H1 (cell line): Measurements from ENCODE around the gene THUMPD3. TPM values are rescaled to one million over a fixed set of nuclear protein-coding genes. Genes with fewer than 3 reads are reported as not detected.

Source experiments
- CTCF ChIA-PET: fragments of 300-600 bp; sonication (Branson Sonifier 250); formaldehyde crosslinking; loops from one replicate; lab custom pipeline; 2021; ENCODE audit not compliant: partially characterized antibody; lab: Charles Lee
- POLR2A ChIA-PET: fragments of 300-600 bp; sonication (Branson Sonifier 250); formaldehyde crosslinking; loops from one replicate; lab custom pipeline; 2021; ENCODE audit warnings: inconsistent platforms; ENCODE audit not compliant: partially characterized antibody; lab: Charles Lee
- DNase-seq, 2 experiments: peaks; one replicate each; pipeline versions ENCODE4 v3.0.0 to v3.0.0-alpha.2; 2010 to 2022; ENCODE audit warnings: low spot score in 2 of 2, low read depth in 1 of 2, mixed read lengths in 1 of 2
- FAIRE-seq: peaks from 2 replicates; lab custom pipeline; 2011; peaks lifted over from hg19 to GRCh38; lab: Jason Lieb, UNC
- H2AFZ ChIP-seq: 2 replicates; pipeline ENCODE4 v1.8.1; 2012; ENCODE audit warnings: low read length, inconsistent platforms
- H2AK5ac ChIP-seq: 2 replicates; pipeline ENCODE4 v1.6.1; 2013; ENCODE audit warnings: low read depth, low read length
- H2BK120ac ChIP-seq: replicated peaks from 2 replicates; pipeline ENCODE3; 2013; ENCODE audit warnings: low read depth, low read length, inconsistent platforms
- H2BK12ac ChIP-seq: 2 replicates; pipeline ENCODE4 v1.6.1; 2013; ENCODE audit warnings: low read depth, low read length
- H2BK15ac ChIP-seq: 2 replicates; pipeline ENCODE4 v1.6.1; 2013; ENCODE audit warnings: low read length
- H2BK20ac ChIP-seq: 2 replicates; pipeline ENCODE4 v1.6.1; 2013; ENCODE audit warnings: low read length
- H2BK5ac ChIP-seq: 2 replicates; pipeline ENCODE4 v1.6.1; 2013; ENCODE audit warnings: low read depth, low read length
- H3K14ac ChIP-seq: 2 replicates; pipeline ENCODE4 v1.6.1; 2013; ENCODE audit warnings: inconsistent platforms; ENCODE audit not compliant: insufficient read length
- H3K18ac ChIP-seq: 2 replicates; pipeline ENCODE4 v1.6.1; 2013; ENCODE audit warnings: low read length; ENCODE audit errors: extremely low read depth
- H3K23ac ChIP-seq: 2 replicates; pipeline ENCODE4 v1.6.1; 2013; ENCODE audit warnings: inconsistent platforms; ENCODE audit not compliant: insufficient read length
- H3K23me2 ChIP-seq: 2 replicates; pipeline ENCODE4 v1.6.1; 2013; ENCODE audit warnings: low read depth, low read length
- H3K27ac ChIP-seq: 2 replicates; pipeline ENCODE4 v1.6.1; 2011; ENCODE audit warnings: low read depth, low read length, inconsistent platforms
- H3K27me3 ChIP-seq, 4 experiments: replicated peaks in 1 of 4; 1 replicate in 1 of 4; 2 replicates in 3 of 4; pipeline versions ENCODE4 v1.6.1 to v1.8.1; 2011 to 2013; ENCODE audit warnings: low read length in 3 of 4, mild to moderate bottlenecking in 3 of 4, inconsistent platforms in 2 of 4, mixed read lengths in 2 of 4, moderate library complexity in 1 of 4; ENCODE audit not compliant: control insufficient read depth in 3 of 4, insufficient read depth in 3 of 4; ENCODE audit errors: extremely low read depth in 1 of 4
- H3K36me3 ChIP-seq, 4 experiments: 2 replicates each; pipeline versions ENCODE4 v1.6.1 to v1.8.1; 2011 to 2013; ENCODE audit warnings: mild to moderate bottlenecking in 4 of 4, low read length in 3 of 4, moderate library complexity in 2 of 4, control low read depth in 1 of 4, inconsistent platforms in 1 of 4; ENCODE audit not compliant: insufficient read depth in 4 of 4, control insufficient read depth in 2 of 4
- H3K4ac ChIP-seq: replicated peaks from 2 replicates; pipeline ENCODE3; 2013; ENCODE audit warnings: low read length, low read depth, mixed read lengths, inconsistent platforms; ENCODE audit not compliant: insufficient read length
- H3K4me1 ChIP-seq, 4 experiments: replicated peaks in 1 of 4; 1 replicate in 1 of 4; 2 replicates in 3 of 4; pipeline versions ENCODE4 v1.6.1 to v1.8.1; 2011 to 2013; ENCODE audit warnings: low read length in 3 of 4, inconsistent platforms in 2 of 4, mixed read lengths in 1 of 4; ENCODE audit not compliant: insufficient read depth in 4 of 4, control insufficient read depth in 3 of 4
- H3K4me2 ChIP-seq, 2 experiments: 2 replicates each; pipeline versions ENCODE4 v1.6.1 to v1.8.1; 2011 to 2013; ENCODE audit warnings: low read depth in 2 of 2, low read length in 2 of 2, control low read depth in 1 of 2, inconsistent platforms in 1 of 2, mild to moderate bottlenecking in 1 of 2; ENCODE audit not compliant: insufficient read depth in 1 of 2
- H3K4me3 ChIP-seq, 4 experiments: fragments of 200-600, 300-600 bp in 1 of 4; sonication (generic), shearing (Covaris generic), sonication (Bioruptor Twin) in 1 of 4; 2 replicates each; pipeline versions ENCODE4 v1.5.1 to v1.8.1; 2011 to 2016; ENCODE audit warnings: low read length in 4 of 4, low read depth in 3 of 4, control low read depth in 2 of 4, inconsistent platforms in 2 of 4, mild to moderate bottlenecking in 2 of 4, mixed read lengths in 1 of 4, moderate library complexity in 1 of 4; ENCODE audit not compliant: insufficient read depth in 2 of 4; ENCODE audit errors: extremely low read depth in 1 of 4
- H3K56ac ChIP-seq: replicated peaks from 2 replicates; pipeline ENCODE3; 2013; ENCODE audit warnings: low read depth, mild to moderate bottlenecking, mixed read lengths, low read length, inconsistent platforms; ENCODE audit not compliant: insufficient read length
- H3K79me1 ChIP-seq: 2 replicates; pipeline ENCODE4 v1.6.1; 2013; ENCODE audit warnings: low read depth, low read length, control low read depth
- H3K79me2 ChIP-seq, 2 experiments: 2 replicates each; pipeline versions ENCODE4 v1.6.1 to v1.8.1; 2012 to 2013; ENCODE audit warnings: low read length in 2 of 2, mild to moderate bottlenecking in 2 of 2, inconsistent platforms in 1 of 2; ENCODE audit not compliant: insufficient read depth in 2 of 2, control insufficient read depth in 1 of 2
- H3K9ac ChIP-seq, 4 experiments: replicated peaks in 1 of 4; 1 replicate in 1 of 4; 2 replicates in 3 of 4; pipeline versions ENCODE4 v1.6.1 to v1.8.1; 2011 to 2013; ENCODE audit warnings: low read depth in 3 of 4, low read length in 3 of 4, control low read depth in 2 of 4, mild to moderate bottlenecking in 2 of 4, moderate library complexity in 2 of 4, inconsistent platforms in 1 of 4; ENCODE audit errors: extremely low read depth in 1 of 4
- H3K9me3 ChIP-seq, 2 experiments: 2 replicates each; pipeline versions ENCODE4 v1.6.1 to v1.8.1; 2012 to 2013; ENCODE audit warnings: mild to moderate bottlenecking in 2 of 2, moderate library complexity in 2 of 2, control low read depth in 1 of 2, inconsistent platforms in 1 of 2, low read depth in 1 of 2, low read length in 1 of 2, mixed read lengths in 1 of 2; ENCODE audit not compliant: insufficient read depth in 2 of 2
- H4K20me1 ChIP-seq, 2 experiments: replicated peaks in 1 of 2; 2 replicates each; pipeline versions ENCODE3 to v1.8.1; 2011 to 2013; ENCODE audit warnings: inconsistent platforms in 2 of 2, low read length in 2 of 2, mild to moderate bottlenecking in 1 of 2; ENCODE audit not compliant: insufficient read depth in 2 of 2, control insufficient read depth in 1 of 2
- H4K5ac ChIP-seq: 2 replicates; pipeline ENCODE4 v1.6.1; 2013; ENCODE audit warnings: low read length, low read depth, mixed read lengths, inconsistent platforms; ENCODE audit not compliant: insufficient read length
- H4K8ac ChIP-seq: 2 replicates; pipeline ENCODE4 v1.8.0; 2013; ENCODE audit warnings: mild to moderate bottlenecking, moderate library complexity, low read length, inconsistent platforms; ENCODE audit not compliant: insufficient read depth; ENCODE audit errors: extremely low read depth
- H4K91ac ChIP-seq: replicated peaks from 2 replicates; pipeline ENCODE3; 2013; ENCODE audit warnings: low read length, mixed read lengths, inconsistent platforms; ENCODE audit not compliant: insufficient read length
- CHD1 ChIP-seq: IDR thresholded peaks from 2 replicates; pipeline ENCODE4 v1.6.1; 2012; ENCODE audit warnings: low read depth, low read length, improper control_type of control experiment
- CTBP2 ChIP-seq: IDR thresholded peaks from 2 replicates; pipeline ENCODE4 v1.7.0; 2011; ENCODE audit warnings: borderline replicate concordance, mild to moderate bottlenecking, moderate library complexity, mixed read lengths, low read length; ENCODE audit not compliant: insufficient read depth, insufficient read length
- KDM5A ChIP-seq: fragments of 200-600 bp; IDR thresholded peaks from 2 replicates; pipeline ENCODE4 v1.7.1; 2012; ENCODE audit warnings: mild to moderate bottlenecking, low read length, inconsistent platforms, mixed read lengths
- PHF8 ChIP-seq: fragments of 200-600 bp; sonication (generic); conservative IDR thresholded peaks from 2 replicates; pipeline ENCODE4 v1.7.1; 2012; ENCODE audit warnings: low read depth, mild to moderate bottlenecking, inconsistent platforms, low read length, moderate library complexity
- SIX5 ChIP-seq: IDR thresholded peaks from 2 replicates; pipeline ENCODE4 v1.6.1; 2011; ENCODE audit warnings: mild to moderate bottlenecking, low read depth, low read length
- SP1 ChIP-seq: IDR thresholded peaks from 2 replicates; pipeline ENCODE4 v1.6.1; 2011; ENCODE audit warnings: low read depth, low read length
- SP2 ChIP-seq: IDR thresholded peaks from 2 replicates; pipeline ENCODE4 v1.6.1; 2012; ENCODE audit warnings: mild to moderate bottlenecking, low read length, inconsistent platforms
- SUZ12 ChIP-seq: fragments of 200-600 bp; sonication (generic); IDR thresholded peaks from 2 replicates; pipeline ENCODE4 v1.6.1; 2012; ENCODE audit warnings: mild to moderate bottlenecking, inconsistent platforms, low read length, moderate library complexity, mixed read lengths
- TAF1 ChIP-seq: IDR thresholded peaks from 2 replicates; pipeline ENCODE4 v1.6.1; 2011; ENCODE audit warnings: mild to moderate bottlenecking, low read depth, low read length
- TBP ChIP-seq: IDR thresholded peaks from 2 replicates; pipeline ENCODE4 v1.6.1; 2011; ENCODE audit warnings: low read depth, low read length, improper control_type of control experiment
- WGBS, 2 experiments: shearing (Covaris generic) in 1 of 2; methylation state at CpG; one replicate each; pipeline versions ENCODE4 v1.1.6 to v1.1.7; 2013 to 2015; ENCODE audit warnings: low lambda C conversion rate in 2 of 2, mixed read lengths in 2 of 2, inconsistent platforms in 1 of 2, low coverage in 1 of 2, missing lambda C conversion rate in 1 of 2; ENCODE audit not compliant: insufficient replicate concordance in 2 of 2, insufficient coverage in 1 of 2, insufficient read length in 1 of 2; ENCODE audit errors: extremely low coverage in 1 of 2, missing lambda C conversion rate in 1 of 2; 5-methylcytosine and 5-hydroxymethylcytosine counted together
- polyA plus RNA-seq, 7 experiments: library from polyadenylated mRNA; depleted of rRNA in 3 of 7; stranded (reverse) in 5 of 7; unstranded in 2 of 7; fragments of >200 nt in 5 of 7; fragments of 200-250 nt in 2 of 7; gene quantifications; 1 replicate in 5 of 7; 2 replicates in 1 of 7; 4 replicates in 1 of 7; pipeline versions ENCODE4 v1.2.1 to v1.2.3, GENCODE V29; 2011 to 2013; ENCODE audit warnings: missing spikeins in 2 of 7, mixed read lengths in 2 of 7
- total RNA-seq: library from RNA; stranded (reverse); fragmentation: NEBNext Ultra II Directional; extraction: Animal tissue kit (Norgen Biotek cat#: 25700); gene quantifications from 2 replicates; pipeline ENCODE4 v1.2.1, GENCODE V29; 2021
- TF ChIP-seq, protein P1 (sequence below): IDR thresholded peaks from 2 replicates; pipeline ENCODE4 v1.6.1; 2012; ENCODE audit warnings: inconsistent platforms
- TF ChIP-seq, protein P2 (sequence below), 3 experiments: IDR thresholded peaks; 1 replicate in 2 of 3; 2 replicates in 1 of 3; pipeline versions ENCODE4 v1.5.1 to v1.6.1; 2011; ENCODE audit warnings: low read length in 3 of 3, mild to moderate bottlenecking in 3 of 3, inconsistent platforms in 2 of 3, low read depth in 1 of 3, moderate library complexity in 1 of 3; ENCODE audit not compliant: insufficient read depth in 1 of 3; ENCODE audit errors: control extremely low read depth in 1 of 3

Gene THUMPD3
- total and polyA plus RNA-seq, 2 of the 8 experiments (the other 6 are each of a cell fraction or from before 2014, with no cell fraction given), result 26.7 to 68.9 TPM

DNA sequence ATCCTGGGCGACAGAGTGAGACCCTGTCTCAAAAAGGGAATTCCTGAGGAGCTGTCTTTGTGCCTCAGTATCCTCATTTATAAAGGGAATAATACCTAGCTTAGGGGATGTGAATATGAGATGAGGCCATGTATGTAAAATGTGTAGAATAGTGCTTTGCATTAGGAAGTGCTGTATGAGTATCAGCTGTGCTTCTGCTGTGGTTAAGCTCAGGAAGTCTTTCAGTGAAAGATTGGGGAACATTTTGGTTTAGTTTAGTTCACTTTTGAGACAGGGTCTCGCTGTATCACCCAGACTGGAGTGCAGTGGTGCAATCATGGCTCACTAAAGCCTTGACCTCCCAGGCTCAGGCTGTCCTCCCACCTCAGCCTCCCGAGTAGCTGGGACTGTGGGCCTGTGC is 10.6 kb downstream of the THUMPD3 start:
- POLR2A ChIA-PET, result interaction anchor here (2.4 to 8.2 kb wide), 3 partner anchors 10 to 34 kb away, joined by 5 to 52 read pairs (median 25); partner anchors contain the start of gene SETD5
- WGBS, 2 experiments, result 90% methylated on average over 3 of the region's 3 CpGs; no CpG with 5 or more reads in 1 of the 2 experiments
- H3K4me3 ChIP-seq, result no peak overlapping the region

More for the DNA sequence above, 10.6 kb downstream of the THUMPD3 start:
- Histone ChIP-seq H2BK120ac (no peak overlapping the region), H3K23ac (no peak overlapping the region), H3K27me3 (no peaks in the 10 kb centered on the region), H2BK5ac (no peak overlapping the region), H2BK12ac (no peak overlapping the region), H3K4ac (no peak overlapping the region), H3K36me3 (peaks cover 19 to 89% (median 58%) of the 10 kb centered on the region in 4 experiments), H4K8ac (no peak overlapping the region), H3K4me2 (no peak overlapping the region), H3K14ac (no peak overlapping the region), H3K79me2 (no peaks in the 10 kb centered on the region), H2BK20ac (no peak overlapping the region), H3K79me1 (no peaks in the 10 kb centered on the region), H3K4me1 (no peaks in the 10 kb centered on the region), H4K20me1 (no peaks in the 10 kb centered on the region), H3K9me3 (no peaks in the 10 kb centered on the region), H3K18ac (no peak overlapping the region), H4K91ac (no peak overlapping the region), H3K23me2 (no peaks in the 10 kb centered on the region), H3K9ac (no peak overlapping the region), H2AFZ (no peak overlapping the region), H3K56ac (no peak overlapping the region), H2AK5ac (no peak overlapping the region), H3K27ac (no peak overlapping the region), H2BK15ac (no peak overlapping the region), H4K5ac (no peak overlapping the region)
- FAIRE-seq, result no peak
- CTCF ChIA-PET, result no interaction called here
- no peak for DNase-seq
- TF ChIP-seq KDM5A (no peak), TAF1 (no peak), TBP (no peak), SP2 (no peak), PHF8 (no peak), SIX5 (no peak), SUZ12 (no peak), CTBP2 (no peak), SP1 (no peak), CHD1 (no peak)
- TF ChIP-seq, protein P1, sequence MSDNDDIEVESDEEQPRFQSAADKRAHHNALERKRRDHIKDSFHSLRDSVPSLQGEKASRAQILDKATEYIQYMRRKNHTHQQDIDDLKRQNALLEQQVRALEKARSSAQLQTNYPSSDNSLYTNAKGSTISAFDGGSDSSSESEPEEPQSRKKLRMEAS, result no peak
- TF ChIP-seq, protein P2, sequence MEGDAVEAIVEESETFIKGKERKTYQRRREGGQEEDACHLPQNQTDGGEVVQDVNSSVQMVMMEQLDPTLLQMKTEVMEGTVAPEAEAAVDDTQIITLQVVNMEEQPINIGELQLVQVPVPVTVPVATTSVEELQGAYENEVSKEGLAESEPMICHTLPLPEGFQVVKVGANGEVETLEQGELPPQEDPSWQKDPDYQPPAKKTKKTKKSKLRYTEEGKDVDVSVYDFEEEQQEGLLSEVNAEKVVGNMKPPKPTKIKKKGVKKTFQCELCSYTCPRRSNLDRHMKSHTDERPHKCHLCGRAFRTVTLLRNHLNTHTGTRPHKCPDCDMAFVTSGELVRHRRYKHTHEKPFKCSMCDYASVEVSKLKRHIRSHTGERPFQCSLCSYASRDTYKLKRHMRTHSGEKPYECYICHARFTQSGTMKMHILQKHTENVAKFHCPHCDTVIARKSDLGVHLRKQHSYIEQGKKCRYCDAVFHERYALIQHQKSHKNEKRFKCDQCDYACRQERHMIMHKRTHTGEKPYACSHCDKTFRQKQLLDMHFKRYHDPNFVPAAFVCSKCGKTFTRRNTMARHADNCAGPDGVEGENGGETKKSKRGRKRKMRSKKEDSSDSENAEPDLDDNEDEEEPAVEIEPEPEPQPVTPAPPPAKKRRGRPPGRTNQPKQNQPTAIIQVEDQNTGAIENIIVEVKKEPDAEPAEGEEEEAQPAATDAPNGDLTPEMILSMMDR (IDR thresholded peaks at IDR 0.05; ENCODE audit: control extremely low read depth in 1 of 3, insufficient read depth in 1 of 3, low read depth in 1 of 3, low read length in 3 of 3), result no peak
